Panc1 (cell line): ENCODE data around the gene OR10A3.

Source experiments
- CTCF ChIP-seq: fragments of 450-650 bp; IDR thresholded peaks from 2 replicates; pipeline ENCODE4 v1.5.1; 2017; ENCODE audit warnings: mild to moderate bottlenecking
- POLR2AphosphoS5 ChIP-seq: IDR thresholded peaks from 2 replicates; pipeline ENCODE4 v1.6.1; 2012; ENCODE audit warnings: mild to moderate bottlenecking, low read depth, low read length, moderate library complexity
- REST ChIP-seq, 2 experiments: IDR thresholded peaks; 2 replicates each; pipeline ENCODE4 v1.6.1; 2011 to 2012; ENCODE audit warnings: low read depth in 2 of 2, control low read depth in 1 of 2, low read length in 1 of 2, mild to moderate bottlenecking in 1 of 2, moderate library complexity in 1 of 2; ENCODE audit not compliant: insufficient read depth in 1 of 2
- SIN3A ChIP-seq: IDR thresholded peaks from 2 replicates; pipeline ENCODE4 v1.6.1; 2012; ENCODE audit warnings: low read depth, mild to moderate bottlenecking, low read length, moderate library complexity, borderline replicate concordance; ENCODE audit not compliant: insufficient read depth
- TCF7L2 ChIP-seq: IDR thresholded peaks from 2 replicates; pipeline ENCODE4 v1.6.1; 2011; ENCODE audit warnings: mild to moderate bottlenecking, low read depth, low read length, inconsistent platforms

GRCh38 chr11:7924536-7924935, 17.0 kb downstream of the OR10A3 start:
- TF ChIP-seq REST (IDR thresholded peaks at IDR 0.05; ENCODE audit: insufficient read depth in 1 of 2, low read depth in 2 of 2, low read length in 1 of 2): no peak
- no peak for TF ChIP-seq CTCF
- TF ChIP-seq POLR2AphosphoS5: no peak
- no peak for TF ChIP-seq SIN3A
- no peak for TF ChIP-seq TCF7L2
